Measurements from ENCODE around the gene DOK3.

The DOK3 gene

DNA sequence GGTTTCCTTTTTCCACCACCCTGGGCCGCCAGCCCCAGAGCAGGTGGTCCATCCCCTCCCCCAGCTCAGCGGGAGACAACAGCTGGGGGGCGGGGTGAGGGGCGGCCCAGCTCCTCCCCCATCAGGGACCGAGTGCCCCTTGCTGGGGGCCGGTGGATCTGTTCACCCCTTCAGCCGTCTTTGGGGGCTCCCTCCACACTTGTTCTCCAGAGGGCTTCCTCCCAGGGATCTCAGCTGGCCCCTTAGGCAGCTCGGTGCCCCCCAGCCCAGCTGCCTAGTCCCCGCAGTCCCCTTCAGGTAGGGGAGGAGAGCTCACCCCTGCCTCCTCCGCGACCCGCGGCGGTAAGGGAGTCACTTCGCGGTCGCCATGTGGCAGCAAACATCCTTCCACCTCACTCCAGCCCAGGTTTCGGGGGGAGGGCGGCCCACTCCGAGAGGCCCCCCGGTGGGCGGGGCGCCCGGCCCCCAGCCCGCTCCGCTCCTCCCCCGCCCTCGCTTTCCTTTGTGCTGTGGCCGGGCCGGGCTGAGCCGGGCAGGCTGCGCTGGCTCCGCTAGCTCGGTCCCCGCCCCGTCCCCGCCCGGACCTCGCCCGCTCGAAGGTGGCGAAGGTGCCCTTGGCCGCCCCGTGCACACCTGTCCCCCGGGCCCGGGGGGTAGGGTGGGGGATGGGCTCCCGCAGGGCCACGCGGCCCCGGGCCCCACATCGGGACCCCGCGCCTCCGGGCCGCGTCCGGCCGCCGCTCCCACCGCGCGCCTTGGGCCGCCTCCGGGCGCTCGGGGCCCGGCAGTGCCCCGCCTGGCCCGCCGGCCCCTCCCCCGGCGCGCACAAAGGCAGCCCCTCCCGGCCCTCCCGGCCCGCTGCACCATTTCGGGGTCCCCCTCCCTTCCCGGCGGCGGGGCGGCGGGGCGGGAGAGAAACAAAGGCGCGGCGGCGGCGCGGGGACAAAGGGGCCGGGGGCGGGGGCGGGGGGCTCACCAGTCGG lies 36.9 kb downstream of the DOK3 start:
- no peak for TF ChIP-seq CTCF (IDR thresholded peaks at IDR 0.05; ENCODE audit: control insufficient read depth, insufficient read depth, low read depth, low read length, missing control alignments)
- DNase-seq (ENCODE audit: low read depth), result no peak
- peak overlapping the region; percentile 92 for H3K4me3 ChIP-seq (ENCODE audit: control insufficient read depth, low read depth, low read length)

- peak overlapping the region; percentile 92 for H3K4me3 ChIP-seq (ENCODE audit: control insufficient read depth, low read depth, low read length)
- no peak for DNase-seq (ENCODE audit: low read depth)
- TF ChIP-seq CTCF (IDR thresholded peaks at IDR 0.05; ENCODE audit: control insufficient read depth, insufficient read depth, low read depth, low read length, missing control alignments), result no peak
Measured at GRCh38 chr5:177471610-177472356, 37.8 kb downstream of the DOK3 start.

- no peak for TF ChIP-seq CTCF (IDR thresholded peaks at IDR 0.05; ENCODE audit: control insufficient read depth, insufficient read depth, low read depth, low read length, missing control alignments)
- peak overlapping the region; percentile 5 for H3K4me3 ChIP-seq (ENCODE audit: control insufficient read depth, low read depth, low read length)
- no peak for DNase-seq (ENCODE audit: low read depth)
Measured at GRCh38 chr5:177470759-177471536, 38.7 kb downstream of the DOK3 start.

DNA sequence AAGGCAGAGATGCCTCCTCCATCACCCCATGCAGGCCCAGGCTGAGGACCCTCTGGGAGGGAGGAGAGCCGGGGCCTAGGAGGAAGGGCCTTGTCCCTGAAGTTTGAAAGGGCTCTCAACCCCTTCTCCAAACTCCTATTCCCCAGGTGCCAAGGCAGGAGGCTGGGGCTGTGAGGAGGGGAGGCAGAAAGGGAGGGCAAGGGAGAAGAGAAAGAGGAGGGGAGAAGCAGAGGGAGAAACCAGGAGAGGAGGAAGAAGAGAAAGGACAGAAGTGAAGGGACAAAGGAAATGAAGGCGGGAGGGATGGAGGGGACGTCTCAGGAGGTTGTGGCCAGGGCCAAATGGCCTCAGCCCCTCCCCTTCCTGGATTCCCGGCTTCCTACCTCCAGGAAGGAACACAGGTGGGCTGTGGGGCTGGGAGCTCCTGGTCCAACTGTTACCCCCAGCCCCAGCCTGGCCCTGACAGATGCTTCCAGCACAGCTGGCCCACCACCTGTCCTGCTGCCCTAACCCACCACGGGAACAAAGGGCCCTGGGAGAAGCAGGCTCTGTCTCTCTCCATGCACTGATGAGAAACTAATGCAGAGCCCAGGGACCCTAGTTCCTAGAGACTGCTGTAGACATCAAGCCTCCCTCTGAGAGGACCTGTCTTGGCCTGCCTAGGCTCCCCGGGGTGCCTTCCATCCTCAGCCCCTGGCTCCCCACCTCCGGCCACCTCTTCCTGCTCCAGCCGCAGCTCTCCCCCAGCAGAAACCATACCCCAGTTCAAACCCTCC lies 39.7 kb downstream of the DOK3 start:
- DNase-seq (ENCODE audit: low read depth), result no peak
- no peak overlapping the region for H3K4me3 ChIP-seq (ENCODE audit: control insufficient read depth, low read depth, low read length)
- no peak for TF ChIP-seq CTCF (IDR thresholded peaks at IDR 0.05; ENCODE audit: control insufficient read depth, insufficient read depth, low read depth, low read length, missing control alignments)

- DNase-seq (ENCODE audit: low read depth), result no peak
- TF ChIP-seq CTCF (IDR thresholded peaks at IDR 0.05; ENCODE audit: control insufficient read depth, insufficient read depth, low read depth, low read length, missing control alignments), result no peak
- no peak overlapping the region for H3K4me3 ChIP-seq (ENCODE audit: control insufficient read depth, low read depth, low read length)
Measured at GRCh38 chr5:177468685-177469628, 40.7 kb downstream of the DOK3 start.

Data from AG09309 (cell line).